ENCODE measurements around the gene SNX7.

GRCh38 chr1:98707556-98707955 is 46.0 kb downstream of the SNX7 start:
- TF ChIP-seq RCOR1 (IDR thresholded peaks at IDR 0.05; ENCODE audit: low read depth, low read length): no peak
- TF ChIP-seq SMC3 (IDR thresholded peaks at IDR 0.05): no peak
- TF ChIP-seq TP53 (CRISPR knock-in tag; IDR thresholded peaks at IDR 0.05): no peak
- TF ChIP-seq CTCF (IDR thresholded peaks at IDR 0.05): no peak
- no peak for TF ChIP-seq NR3C1 (IDR thresholded peaks at IDR 0.05)
- TF ChIP-seq RNF2 (IDR thresholded peaks at IDR 0.05; ENCODE audit: borderline replicate concordance, low read depth): no peak
- TF ChIP-seq KDM5A (IDR thresholded peaks at IDR 0.05): no peak
- no peak for TF ChIP-seq HOXB13 (CRISPR knock-in tag; IDR thresholded peaks at IDR 0.05; ENCODE audit: low read depth)
- no peak for TF ChIP-seq RFX5 (IDR thresholded peaks at IDR 0.05)

All from A549 (cell line).